ENCODE results near the gene RHOF.

GRCh38 chr12:121831571-121832245, 38.2 kb upstream of the RHOF start:
- no peak for TF ChIP-seq CTCF (IDR thresholded peaks at IDR 0.05; ENCODE audit: low read depth, low read length, missing input control)
- TF ChIP-seq TAF1 (conservative IDR thresholded peaks at IDR 0.05) = no peak
- TF ChIP-seq JUND (IDR thresholded peaks at IDR 0.05) = no peak
- no peak for TF ChIP-seq FOXA1 (IDR thresholded peaks at IDR 0.05)
- no peak for TF ChIP-seq ZBTB33 (IDR thresholded peaks at IDR 0.05)
- TF ChIP-seq MAX (IDR thresholded peaks at IDR 0.05) = no peak
- TF ChIP-seq RXRA (IDR thresholded peaks at IDR 0.05) = no peak
- no peak for TF ChIP-seq HNF4G (IDR thresholded peaks at IDR 0.05)
- TF ChIP-seq SP1 (IDR thresholded peaks at IDR 0.05) = no peak
- TF ChIP-seq HNF4A (conservative IDR thresholded peaks at IDR 0.05) = no peak
